SK-N-SH (cell line): ENCODE results near the gene CD36. TPM values are rescaled to one million over a fixed set of nuclear protein-coding genes. Genes with fewer than 3 reads are reported as not detected.
A peak's percentile ranks its signal among the peaks of the same experiment; 100 is the strongest.

Experiments
- CTCF ChIA-PET: fragments of 300-600, 350-600 bp; formaldehyde crosslinking; extraction: SDS; loops from one replicate; lab custom pipeline; 2021; lab: Yijun Ruan, JAX
- POLR2A ChIA-PET: fragments of 350-600 bp; sonication (Branson Sonifier 250); formaldehyde crosslinking; extraction: SDS; loops from one replicate; lab custom pipeline; 2020; ENCODE audit warnings: antibody characterized with exemption, inconsistent platforms; lab: Yijun Ruan, JAX
- DNase-seq: peaks from one replicate; pipeline ENCODE4 v3.0.0; 2012
- H2AFZ ChIP-seq: fragments of 200-600 bp; sonication (generic); 2 replicates; pipeline ENCODE4 v1.8.1; 2016; ENCODE audit warnings: antibody characterized with exemption, mild to moderate bottlenecking, low read depth
- H3F3A ChIP-seq: fragments of 200-600 bp; sonication (generic); replicated peaks from 2 replicates; pipeline ENCODE3; 2016; ENCODE audit warnings: antibody characterized with exemption, mild to moderate bottlenecking; ENCODE audit not compliant: insufficient read depth
- H3K27ac ChIP-seq, 2 experiments: fragments of 200-500 bp in 1 of 2; fragments of 200-600 bp in 1 of 2; sonication (Bioruptor generic) in 1 of 2; sonication (generic), shearing (Covaris generic) in 1 of 2; 2 replicates each; pipeline versions ENCODE4 v1.5.1 to v1.6.1; 2014 to 2016; ENCODE audit warnings: low read depth in 2 of 2, inconsistent platforms in 1 of 2, low read length in 1 of 2, mild to moderate bottlenecking in 1 of 2, mixed read lengths in 1 of 2
- H3K27me3 ChIP-seq: fragments of 200-600 bp; sonication (generic), shearing (Covaris generic); 2 replicates; pipeline ENCODE4 v1.6.1; 2016; ENCODE audit warnings: mixed run types; ENCODE audit not compliant: insufficient read depth
- H3K36me3 ChIP-seq, 2 experiments: fragments of 200-500 bp in 1 of 2; fragments of 200-600 bp in 1 of 2; sonication (Bioruptor generic) in 1 of 2; sonication (generic) in 1 of 2; replicated peaks in 1 of 2; 2 replicates each; pipeline versions ENCODE3 to v1.5.1; 2014 to 2016; ENCODE audit warnings: low read length in 1 of 2, mild to moderate bottlenecking in 1 of 2; ENCODE audit not compliant: insufficient read depth in 2 of 2, control insufficient read depth in 1 of 2
- H3K4me1 ChIP-seq, 2 experiments: fragments of 200-500 bp in 1 of 2; fragments of 200-600 bp in 1 of 2; sonication (Bioruptor generic) in 1 of 2; sonication (generic), shearing (Covaris generic) in 1 of 2; 2 replicates each; pipeline versions ENCODE4 v1.5.1 to v1.6.1; 2014 to 2016; ENCODE audit warnings: low read depth in 1 of 2, low read length in 1 of 2, mixed run types in 1 of 2; ENCODE audit not compliant: insufficient read depth in 2 of 2, control insufficient read depth in 1 of 2
- H3K4me2 ChIP-seq: fragments of 200-600 bp; sonication (generic), shearing (Covaris generic); 2 replicates; pipeline ENCODE4 v1.6.1; 2017; ENCODE audit warnings: mixed run types
- H3K4me3 ChIP-seq, 2 experiments: fragments of 200-500 bp in 1 of 2; fragments of 200-600 bp in 1 of 2; sonication (Bioruptor generic) in 1 of 2; sonication (generic), shearing (Covaris generic) in 1 of 2; 2 replicates each; pipeline versions ENCODE4 v1.5.1 to v1.8.1; 2014 to 2016; ENCODE audit warnings: low read depth in 2 of 2, inconsistent platforms in 1 of 2, low read length in 1 of 2, mild to moderate bottlenecking in 1 of 2, mixed read lengths in 1 of 2, moderate library complexity in 1 of 2
- H3K79me2 ChIP-seq: fragments of 200-600 bp; sonication (generic); 2 replicates; pipeline ENCODE4 v1.8.1; 2017; ENCODE audit warnings: mild to moderate bottlenecking; ENCODE audit not compliant: insufficient read depth
- H3K9ac ChIP-seq: fragments of 200-600 bp; sonication (generic); 2 replicates; pipeline ENCODE4 v1.6.1; 2017; ENCODE audit warnings: mixed run types
- H3K9me2 ChIP-seq: fragments of 200-600 bp; sonication (generic); 2 replicates; pipeline ENCODE4 v1.6.1; 2017; ENCODE audit warnings: mixed run types
- H3K9me3 ChIP-seq: fragments of 200-600 bp; sonication (generic); 2 replicates; pipeline ENCODE4 v1.6.1; 2017; ENCODE audit warnings: mixed run types, mild to moderate bottlenecking, moderate library complexity
- H4K20me1 ChIP-seq: fragments of 200-600 bp; sonication (generic); 2 replicates; pipeline ENCODE4 v1.6.1; 2017; ENCODE audit warnings: mild to moderate bottlenecking, mixed run types; ENCODE audit not compliant: insufficient read depth
- CHD2 ChIP-seq: fragments of 150-350 bp; IDR thresholded peaks from 2 replicates; pipeline ENCODE4 v1.6.1; 2018; ENCODE audit warnings: low read length; ENCODE audit not compliant: partially characterized antibody
- CTCF ChIP-seq: fragments of 200-600 bp; sonication (generic); IDR thresholded peaks from 2 replicates; pipeline ENCODE4 v1.6.1; 2017; ENCODE audit warnings: antibody characterized with exemption, mild to moderate bottlenecking, moderate library complexity
- EZH2phosphoT487 ChIP-seq: fragments of 200-600 bp; sonication (generic); IDR thresholded peaks from 2 replicates; pipeline ENCODE4 v1.6.1; 2017; ENCODE audit warnings: low read depth, mixed run types, mild to moderate bottlenecking, antibody characterized with exemption, moderate library complexity, borderline replicate concordance
- FOXJ3 ChIP-seq: sonication (generic); formaldehyde crosslinking; IDR thresholded peaks from 2 replicates; pipeline ENCODE4 v1.5.1; 2020; ENCODE audit warnings: mild to moderate bottlenecking, missing genetic modification reagents
- GABPA ChIP-seq: IDR thresholded peaks from 2 replicates; pipeline ENCODE4 v1.4.0; 2012; ENCODE audit warnings: low read depth, mild to moderate bottlenecking
- GATA2 ChIP-seq: sonication (generic); formaldehyde crosslinking; IDR thresholded peaks from 2 replicates; pipeline ENCODE4 v1.5.0; 2020; ENCODE audit warnings: mild to moderate bottlenecking, missing genetic modification reagents
- JUND ChIP-seq: IDR thresholded peaks from 2 replicates; pipeline ENCODE4 v1.4.0; 2012
- MEF2A ChIP-seq: IDR thresholded peaks from 2 replicates; pipeline ENCODE4 v1.4.0; 2012; ENCODE audit warnings: low read depth, borderline replicate concordance
- MXI1 ChIP-seq: IDR thresholded peaks from 2 replicates; pipeline ENCODE4 v1.6.1; 2012; ENCODE audit warnings: mild to moderate bottlenecking, low read depth, low read length, improper control_type of control experiment
- NRF1 ChIP-seq: IDR thresholded peaks from 2 replicates; pipeline ENCODE4 v1.6.1; 2012; ENCODE audit warnings: low read depth, mild to moderate bottlenecking, low read length
- RAD21 ChIP-seq: IDR thresholded peaks from 2 replicates; pipeline ENCODE4 v1.6.1; 2012; ENCODE audit warnings: mild to moderate bottlenecking, low read length
- RCOR1 ChIP-seq: fragments of 150-350 bp; IDR thresholded peaks from 2 replicates; pipeline ENCODE4 v1.6.1; 2017; ENCODE audit warnings: antibody characterized with exemption, low read length
- RFX5 ChIP-seq: IDR thresholded peaks from 2 replicates; pipeline ENCODE4 v1.6.1; 2012; ENCODE audit warnings: mild to moderate bottlenecking, improper control_type of control experiment, low read length
- RXRA ChIP-seq: IDR thresholded peaks from 2 replicates; pipeline ENCODE4 v1.4.0; 2012; ENCODE audit warnings: low read depth, mild to moderate bottlenecking, borderline replicate concordance
- SIN3A ChIP-seq: IDR thresholded peaks from 2 replicates; pipeline ENCODE4 v1.6.1; 2012; ENCODE audit warnings: low read depth, mild to moderate bottlenecking, low read length, moderate library complexity, borderline replicate concordance
- SMC3 ChIP-seq: IDR thresholded peaks from 2 replicates; pipeline ENCODE4 v1.6.1; 2012; ENCODE audit warnings: low read depth, low read length, improper control_type of control experiment
- TCF12 ChIP-seq: IDR thresholded peaks from 2 replicates; pipeline ENCODE4 v1.4.0; 2012
- USF1 ChIP-seq: IDR thresholded peaks from 2 replicates; pipeline ENCODE4 v1.4.0; 2012; ENCODE audit warnings: low read depth, borderline replicate concordance
- ZBTB33 ChIP-seq: IDR thresholded peaks from 2 replicates; pipeline ENCODE4 v1.4.0; 2012; ENCODE audit warnings: low read depth, borderline replicate concordance
- WGBS: methylation state at CpG from one replicate; pipeline ENCODE4 v1.1.6; 2017; ENCODE audit warnings: low lambda C conversion rate; 5-methylcytosine and 5-hydroxymethylcytosine counted together
- polyA plus RNA-seq, 3 experiments: library from polyadenylated mRNA; depleted of rRNA; stranded (reverse); fragments of >200 nt; gene quantifications; 2 replicates each; pipeline ENCODE4 v1.2.3, GENCODE V29; 2012
- TF ChIP-seq, protein P1 (sequence below): IDR thresholded peaks from 2 replicates; pipeline ENCODE4; 2012

CD36 gene
- polyA plus RNA-seq, 1 of the 3 experiments (the other 2 are of a cell fraction), result 0.10 TPM

- Histone ChIP-seq H3K79me2 (no peaks in the 10 kb centered on the region), H3K27me3 (no peaks in the 10 kb centered on the region), H3K4me3 (no peak overlapping the region), H3K4me1 (no peaks in the 10 kb centered on the region), H3K36me3 (no peaks in the 10 kb centered on the region), H3K9me2 (no peaks in the 10 kb centered on the region), H3K4me2 (no peak overlapping the region), H3K9ac (no peak overlapping the region), H3K27ac (no peak overlapping the region), H3F3A (peaks cover 5% of the 10 kb centered on the region), H3K9me3 (no peaks in the 10 kb centered on the region), H4K20me1 (no peaks in the 10 kb centered on the region), H2AFZ (no peak overlapping the region)
- ChIA-PET POLR2A (no interaction called here), CTCF (interaction anchor here (1.0 kb wide), 1 partner anchor 783 kb away, joined by 5 read pairs; no protein-coding TSS in a partner anchor)
- TF ChIP-seq, protein P1, sequence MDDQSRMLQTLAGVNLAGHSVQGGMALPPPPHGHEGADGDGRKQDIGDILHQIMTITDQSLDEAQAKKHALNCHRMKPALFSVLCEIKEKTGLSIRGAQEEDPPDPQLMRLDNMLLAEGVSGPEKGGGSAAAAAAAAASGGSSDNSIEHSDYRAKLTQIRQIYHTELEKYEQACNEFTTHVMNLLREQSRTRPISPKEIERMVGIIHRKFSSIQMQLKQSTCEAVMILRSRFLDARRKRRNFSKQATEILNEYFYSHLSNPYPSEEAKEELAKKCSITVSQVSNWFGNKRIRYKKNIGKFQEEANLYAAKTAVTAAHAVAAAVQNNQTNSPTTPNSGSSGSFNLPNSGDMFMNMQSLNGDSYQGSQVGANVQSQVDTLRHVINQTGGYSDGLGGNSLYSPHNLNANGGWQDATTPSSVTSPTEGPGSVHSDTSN, result no peak
- TF ChIP-seq RFX5, result no peak
- TF ChIP-seq GABPA, result no peak
- TF ChIP-seq ZBTB33, result no peak
- no peak for TF ChIP-seq TCF12
- TF ChIP-seq JUND, result no peak
- no peak for TF ChIP-seq RAD21
- TF ChIP-seq SIN3A, result no peak
- TF ChIP-seq RXRA, result no peak
- TF ChIP-seq CHD2, result no peak
- TF ChIP-seq GATA2, result no peak
- TF ChIP-seq MEF2A, result no peak
- no peak for TF ChIP-seq FOXJ3
- no peak for TF ChIP-seq USF1
- no peak for TF ChIP-seq NRF1
- 96% methylated on average over 2 of the region's 2 CpGs for WGBS
- no peak for DNase-seq
Observed at GRCh38 chr7:80686576-80686975, 48.1 kb downstream of the CD36 start.

- H3K9me2 ChIP-seq, result no peaks in the 10 kb centered on the region
- DNase-seq, result peak; percentile 36
- peaks cover 8 to 16% of the 10 kb centered on the region in 2 experiments; a peak in 3 of 4 replicates for H3K4me1 ChIP-seq
- peak overlapping the region; percentile 15; the same call in 1 of the 2 replicates for H3K4me2 ChIP-seq
- 0 out of 2 replicates have a peak, but pooled peaks cover 6% of the 10 kb centered on the region for H3K9me3 ChIP-seq
- no peaks in the 10 kb centered on the region for H3K27me3 ChIP-seq
- no peaks in the 10 kb centered on the region for H3K79me2 ChIP-seq
- ChIA-PET POLR2A (no interaction called here), CTCF (interaction anchor here (0.6 to 8.2 kb wide), 28 partner anchors 10 to 1381 kb away, joined by 3 to 105 read pairs (median 3); no protein-coding TSS in a partner anchor)
- TF ChIP-seq CTCF (peak; percentile 91), RCOR1 (0 out of 2 replicates have a peak, but pooled peaks have one; percentile 22), RFX5 (no peak), RAD21 (peak; percentile 99), MXI1 (0 out of 2 replicates have a peak, but pooled peaks have one; percentile 47), SMC3 (peak; percentile 94), EZH2phosphoT487 (no peak)
- no peak overlapping the region for H3K9ac ChIP-seq
- peaks cover 3% of the 10 kb centered on the region for H3F3A ChIP-seq
- H2AFZ ChIP-seq, result peak overlapping the region; percentile 10; the same call in 1 of the 2 replicates
- H3K27ac ChIP-seq, result no peak overlapping the region
- H3K4me3 ChIP-seq, result no peak overlapping the region
- H3K36me3 ChIP-seq, result no peaks in the 10 kb centered on the region
- 20% methylated on average over 5 of the region's 5 CpGs for WGBS
- H4K20me1 ChIP-seq, result no peaks in the 10 kb centered on the region
Observed at GRCh38 chr7:80699045-80699638, 60.7 kb downstream of the CD36 start.
